ENCODE results near the gene ELAVL1.
"Not testable (repeated sequence)": the region's sequence is repeated elsewhere in the genome, so short reads cannot be mapped to it uniquely, and the experiment has no call there.

Gene ELAVL1

DNA sequence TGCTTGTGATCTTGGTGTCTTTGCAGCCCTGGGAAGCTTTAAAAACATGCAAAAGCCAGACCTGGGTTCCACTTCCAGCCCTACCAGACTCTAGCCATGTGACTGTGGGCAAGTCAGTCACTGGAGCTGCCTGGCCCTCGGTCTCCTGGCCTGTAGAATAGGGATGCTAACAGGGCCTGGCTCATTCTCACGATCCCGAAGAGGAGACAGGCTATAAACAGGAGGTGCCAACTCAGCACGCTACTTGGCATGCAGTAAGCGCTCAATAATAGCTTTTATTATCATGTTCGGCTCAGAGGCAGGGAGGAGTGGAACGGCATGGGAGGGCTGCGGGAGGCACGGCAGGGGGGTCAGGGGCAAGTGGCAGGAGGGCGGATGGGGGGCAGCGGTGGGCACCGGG lies 81.2 kb downstream of the ELAVL1 start:
- DNase-seq (ENCODE audit: extremely low read depth in 1 of 2, low read depth in 1 of 2): no peak

DNA sequence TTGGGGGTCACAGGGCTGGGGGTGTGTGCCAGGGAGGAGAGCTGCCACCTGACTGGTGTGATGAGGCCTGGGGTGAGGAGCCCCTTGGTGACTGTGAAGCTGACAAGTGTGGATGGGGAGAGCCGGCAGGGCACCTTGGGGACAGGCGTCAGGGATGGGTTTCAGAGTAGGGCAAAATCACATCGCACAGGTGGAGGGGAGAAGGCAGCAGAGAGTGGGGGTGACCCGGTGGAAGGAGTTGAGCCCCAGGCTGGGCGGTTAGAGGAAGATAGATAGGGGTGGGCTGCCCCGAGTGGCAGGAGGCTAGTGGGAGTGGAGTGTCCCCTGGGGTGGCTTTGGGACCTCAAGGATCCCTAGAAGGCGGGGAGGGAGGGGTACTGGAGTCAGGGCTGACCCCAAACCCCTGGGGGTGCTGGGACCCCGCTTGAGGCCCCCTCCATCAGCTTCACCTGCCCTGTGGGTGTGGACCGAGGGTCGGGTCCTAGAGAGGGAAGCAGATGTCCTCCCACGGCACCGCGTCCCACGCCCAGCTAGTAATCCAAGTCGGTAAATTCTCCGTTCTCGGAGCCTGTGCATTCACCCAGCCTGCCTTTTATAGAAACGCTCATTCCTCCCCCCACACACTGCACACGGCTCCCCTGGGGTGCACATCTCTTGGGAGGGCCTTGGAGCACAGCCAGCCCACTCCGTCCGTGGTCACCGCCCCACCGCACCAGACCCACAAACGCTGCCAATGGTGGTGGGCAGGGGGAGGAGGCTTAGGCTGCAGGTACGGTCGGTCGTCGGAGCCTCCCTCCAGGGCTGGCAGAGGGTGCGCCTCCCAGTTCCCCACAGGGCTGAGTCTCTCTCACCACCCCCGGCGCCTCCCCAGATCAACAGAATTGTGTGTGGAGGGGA lies 81.9 kb downstream of the ELAVL1 start:
- DNase-seq (ENCODE audit: extremely low read depth in 1 of 2, low read depth in 1 of 2): no peak

DNA sequence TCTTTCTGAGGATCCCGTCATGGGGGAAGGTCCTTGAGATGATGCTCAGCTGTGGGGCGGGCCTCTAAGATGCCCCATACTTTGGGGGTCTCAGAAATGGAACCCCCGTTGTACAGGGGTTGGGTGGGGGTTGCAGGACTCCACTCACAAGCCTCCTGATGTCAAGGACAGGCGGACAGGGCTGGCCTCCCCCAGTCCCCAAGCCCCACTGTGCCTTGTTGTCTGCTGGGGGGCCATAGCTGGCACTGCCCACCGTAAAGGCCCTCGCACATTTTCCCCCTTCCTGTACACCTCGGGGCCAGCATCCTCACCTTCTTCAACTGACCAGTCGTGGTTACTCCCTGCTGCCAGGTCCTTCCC lies 82.6 kb downstream of the ELAVL1 start:
- no peak for DNase-seq (ENCODE audit: extremely low read depth in 1 of 2, low read depth in 1 of 2)

DNA sequence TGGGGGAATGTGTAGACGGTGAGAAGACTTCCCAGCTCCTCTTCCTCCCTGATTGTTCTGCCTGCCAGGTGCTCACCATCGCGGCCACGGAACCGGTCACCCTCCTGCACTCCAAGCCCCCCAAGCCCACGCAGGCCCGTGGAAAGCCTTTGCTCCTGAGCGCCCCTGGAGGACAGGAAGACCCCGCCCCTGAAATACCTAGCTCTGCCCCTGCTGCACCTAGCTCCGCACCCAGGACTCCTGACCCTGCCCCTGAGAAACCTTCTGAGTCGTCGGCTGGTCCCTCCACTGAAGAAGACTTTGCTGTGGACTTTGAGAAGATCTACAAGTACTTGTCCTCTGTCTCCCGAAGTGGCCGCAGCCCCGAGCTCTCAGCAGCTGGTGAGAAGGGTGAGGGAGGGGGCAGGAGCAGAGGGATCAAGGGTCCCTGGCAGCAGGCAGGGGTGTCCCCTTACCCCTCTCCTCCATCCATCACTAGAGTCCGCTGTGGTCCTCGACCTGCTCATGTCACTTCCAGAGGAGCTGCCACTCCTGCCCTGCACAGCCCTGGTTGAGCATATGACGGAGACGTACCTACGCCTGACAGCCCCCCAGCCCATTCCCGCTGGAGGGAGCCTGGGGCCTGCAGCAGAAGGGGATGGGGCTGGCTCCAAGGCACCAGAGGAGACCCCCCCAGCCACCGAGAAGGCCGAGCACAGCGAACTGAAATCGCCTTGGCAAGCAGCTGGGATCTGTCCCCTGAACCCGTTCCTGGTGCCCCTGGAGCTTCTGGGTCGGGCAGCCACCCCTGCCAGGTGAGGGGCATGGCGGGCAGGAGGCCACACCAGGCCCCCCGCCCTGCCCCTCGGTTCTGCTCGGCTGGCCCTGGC lies 83.2 kb downstream of the ELAVL1 start:
- DNase-seq (ENCODE audit: extremely low read depth in 1 of 2, low read depth in 1 of 2): no peak

DNA sequence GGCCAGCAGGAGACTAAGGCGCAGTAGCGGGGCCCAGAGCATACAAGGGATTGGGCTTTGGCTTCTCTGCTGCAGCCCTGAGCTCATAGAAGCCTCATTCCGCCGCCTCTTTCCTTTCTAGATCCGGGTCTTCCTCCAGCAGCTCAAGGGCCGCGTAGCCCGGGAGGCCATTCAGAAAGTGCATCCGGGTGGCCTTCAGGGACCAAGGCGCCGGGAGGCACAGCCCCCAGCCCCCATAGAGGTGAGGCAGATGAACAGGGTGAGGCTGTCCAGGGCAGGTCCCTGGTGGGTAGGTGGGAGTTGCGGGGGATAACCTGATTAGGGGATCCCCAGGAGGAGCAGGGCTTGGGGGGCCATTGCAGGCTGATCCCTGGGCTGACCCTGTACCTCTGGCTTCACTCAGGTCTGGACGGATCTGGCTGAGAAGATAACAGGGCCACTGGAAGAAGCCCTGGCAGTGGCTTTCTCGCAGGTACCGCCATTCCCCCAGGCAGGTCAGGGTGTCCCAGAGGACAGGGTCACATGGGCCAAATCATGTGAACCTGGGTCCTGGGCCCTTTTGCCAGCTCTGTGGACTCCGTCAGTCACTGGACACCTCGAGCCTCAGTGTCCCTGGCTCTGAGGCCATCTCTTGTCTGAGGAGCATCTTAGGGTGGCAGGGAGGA lies 84.0 kb downstream of the ELAVL1 start:
- DNase-seq (ENCODE audit: extremely low read depth in 1 of 2, low read depth in 1 of 2): no peak

DNA sequence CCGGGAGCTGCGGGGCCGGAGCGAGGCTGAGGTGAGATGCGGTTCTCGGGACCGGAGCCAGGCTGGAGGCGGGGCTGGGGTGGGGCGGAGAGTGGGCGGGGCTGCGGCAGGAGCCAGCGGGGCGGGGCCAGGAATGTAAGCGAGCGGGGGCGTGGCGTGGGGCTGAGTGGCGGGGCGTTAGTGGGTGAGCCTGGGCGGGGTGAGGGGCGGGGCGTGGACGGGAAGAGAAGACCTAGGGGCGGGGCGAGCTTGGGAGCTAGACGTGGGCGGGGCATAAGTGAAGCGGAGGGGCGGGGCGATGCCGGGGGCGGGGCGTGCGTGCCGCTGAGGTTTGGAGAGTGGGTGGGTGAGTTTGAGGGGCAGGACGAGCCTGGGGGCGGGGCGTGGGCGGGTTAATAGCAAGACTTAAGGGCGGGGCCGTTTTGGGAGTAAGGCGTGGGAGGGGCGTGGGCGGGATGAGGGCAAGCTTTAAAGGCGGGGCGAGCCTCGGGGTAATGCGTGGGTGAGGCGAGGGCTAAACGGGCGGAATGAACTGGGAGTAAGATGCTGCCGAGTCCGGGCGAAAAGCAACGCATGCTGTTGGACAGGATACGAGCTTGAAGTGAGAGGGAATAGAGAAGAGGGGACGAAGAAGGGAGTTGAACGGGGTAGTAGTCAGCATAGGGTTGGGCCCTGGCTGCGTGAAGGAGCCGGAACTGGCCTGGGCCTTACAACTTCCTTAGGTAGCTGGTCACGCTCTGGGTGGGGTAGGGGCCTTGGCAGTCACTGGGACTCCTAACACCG lies 84.7 kb downstream of the ELAVL1 start:
- DNase-seq (ENCODE audit: extremely low read depth in 1 of 2, low read depth in 1 of 2): peak; percentile 100

DNA sequence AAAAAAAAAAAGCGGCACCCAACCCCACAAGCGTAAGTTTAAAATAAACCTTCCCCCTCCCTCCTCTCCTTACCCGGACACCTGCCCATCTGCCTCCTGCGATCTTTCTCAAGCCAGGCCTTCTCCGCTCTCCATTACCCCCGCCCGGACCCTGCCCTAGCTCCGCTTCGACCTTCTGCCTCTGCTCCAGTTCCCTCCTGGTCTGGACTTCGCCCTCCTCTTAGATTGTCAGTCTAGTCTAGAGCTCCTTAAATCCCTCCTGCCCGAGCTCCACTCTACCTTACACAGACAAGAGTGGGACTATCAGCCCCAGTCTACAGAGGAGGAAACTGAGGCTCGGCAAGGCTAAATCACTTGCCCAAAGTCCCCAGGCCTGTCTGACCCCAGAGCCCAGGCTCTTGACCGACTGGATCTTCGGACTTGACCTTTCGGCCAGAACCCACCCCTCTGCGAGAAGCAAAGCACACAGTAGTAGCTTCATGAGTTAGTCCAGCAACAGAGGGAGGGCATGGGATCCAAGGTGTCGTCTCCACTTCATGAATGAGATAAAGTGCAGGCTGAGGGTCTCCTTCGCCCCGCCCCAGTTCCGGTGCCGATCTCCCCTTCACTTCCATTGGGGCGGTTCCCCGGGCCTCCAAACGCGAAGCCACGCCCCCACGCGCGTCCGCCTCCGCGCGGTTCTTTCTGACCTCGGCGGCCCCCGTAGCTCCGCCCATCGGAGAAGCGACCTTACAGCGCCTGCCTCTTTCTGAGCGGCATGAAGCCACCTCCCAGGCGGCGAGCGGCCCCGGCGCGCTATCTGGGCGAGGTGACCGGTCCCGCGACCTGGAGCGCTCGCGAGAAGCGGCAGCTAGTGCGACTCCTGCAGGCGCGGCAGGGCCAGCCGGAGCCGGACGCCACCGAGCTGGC lies 85.6 kb downstream of the ELAVL1 start, which contains the start of gene SNAPC2:
SNAPC2 (plus strand) TSS at position 729 of the 909 bp plus-strand sequence; CDS start at position 758, 29 bp downstream.
- DNase-seq (ENCODE audit: extremely low read depth in 1 of 2, low read depth in 1 of 2): peak; percentile 89 to 93

DNA sequence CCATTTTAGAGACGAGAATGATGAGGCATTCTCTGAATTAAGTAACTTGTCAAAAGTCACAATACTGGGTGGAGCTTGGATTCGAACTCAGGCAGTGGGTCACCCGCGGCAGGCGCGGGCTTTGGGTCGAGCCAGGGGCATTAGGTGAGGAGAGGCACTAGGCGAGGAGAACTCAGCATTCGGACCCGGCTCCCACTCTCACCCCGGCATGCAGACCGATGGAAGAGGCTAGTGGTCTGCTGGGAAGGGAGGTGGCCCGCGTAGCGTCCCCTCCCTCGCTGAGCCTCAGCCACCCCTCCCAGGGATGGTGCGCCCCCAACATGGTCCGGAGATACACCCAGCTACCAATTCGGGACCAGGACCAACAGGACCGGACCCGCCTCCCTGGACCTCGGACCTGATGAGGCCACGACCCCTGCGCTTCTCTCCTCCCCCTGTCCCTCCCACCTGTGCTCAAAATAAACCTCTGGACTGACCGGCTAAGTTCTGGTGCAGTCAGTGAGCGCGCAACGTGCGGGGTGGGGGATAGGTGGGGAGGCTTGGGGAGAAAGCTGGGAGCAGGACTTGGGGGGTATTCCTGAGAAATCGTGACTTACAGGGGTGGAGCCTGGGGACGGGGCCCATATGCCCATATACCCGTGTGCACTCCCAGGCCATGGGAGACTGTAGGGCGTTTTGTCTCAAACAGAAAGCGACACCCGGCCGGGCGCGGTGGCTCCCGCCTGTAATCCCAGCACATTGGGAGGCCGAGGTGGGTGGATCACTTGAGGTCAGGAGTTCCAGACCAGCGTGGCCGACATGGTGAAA lies 86.6 kb downstream of the ELAVL1 start:
- DNase-seq (ENCODE audit: extremely low read depth in 1 of 2, low read depth in 1 of 2): no peak

DNA sequence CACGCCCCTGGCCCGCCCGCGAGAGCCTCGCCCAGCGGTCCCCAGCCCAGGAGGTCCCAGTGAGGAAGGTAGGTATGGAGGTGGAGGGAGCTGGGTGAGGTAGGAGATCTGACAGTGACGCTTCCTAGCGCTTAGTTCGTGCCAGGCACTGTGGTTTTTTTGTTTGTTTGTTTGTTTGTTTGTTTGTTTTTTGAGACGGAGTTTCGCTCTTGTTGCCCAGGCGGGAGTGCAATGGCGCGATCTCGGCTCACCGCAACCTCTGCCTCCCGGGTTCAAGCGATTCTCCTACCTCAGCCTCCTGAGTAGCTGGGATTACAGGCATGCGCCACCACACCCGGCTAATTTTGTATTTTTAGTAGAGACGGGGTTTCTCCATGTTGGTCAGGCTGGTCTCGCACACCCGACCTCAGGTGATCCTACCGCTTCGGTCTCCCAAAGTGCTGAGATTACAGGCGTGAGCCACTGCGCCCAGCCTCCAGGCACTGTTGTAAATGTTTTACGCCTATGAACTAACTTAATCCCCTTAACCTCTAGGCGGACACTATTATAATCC lies 87.3 kb downstream of the ELAVL1 start:
- not testable (repeated sequence) for DNase-seq (ENCODE audit: extremely low read depth in 1 of 2, low read depth in 1 of 2)

DNA sequence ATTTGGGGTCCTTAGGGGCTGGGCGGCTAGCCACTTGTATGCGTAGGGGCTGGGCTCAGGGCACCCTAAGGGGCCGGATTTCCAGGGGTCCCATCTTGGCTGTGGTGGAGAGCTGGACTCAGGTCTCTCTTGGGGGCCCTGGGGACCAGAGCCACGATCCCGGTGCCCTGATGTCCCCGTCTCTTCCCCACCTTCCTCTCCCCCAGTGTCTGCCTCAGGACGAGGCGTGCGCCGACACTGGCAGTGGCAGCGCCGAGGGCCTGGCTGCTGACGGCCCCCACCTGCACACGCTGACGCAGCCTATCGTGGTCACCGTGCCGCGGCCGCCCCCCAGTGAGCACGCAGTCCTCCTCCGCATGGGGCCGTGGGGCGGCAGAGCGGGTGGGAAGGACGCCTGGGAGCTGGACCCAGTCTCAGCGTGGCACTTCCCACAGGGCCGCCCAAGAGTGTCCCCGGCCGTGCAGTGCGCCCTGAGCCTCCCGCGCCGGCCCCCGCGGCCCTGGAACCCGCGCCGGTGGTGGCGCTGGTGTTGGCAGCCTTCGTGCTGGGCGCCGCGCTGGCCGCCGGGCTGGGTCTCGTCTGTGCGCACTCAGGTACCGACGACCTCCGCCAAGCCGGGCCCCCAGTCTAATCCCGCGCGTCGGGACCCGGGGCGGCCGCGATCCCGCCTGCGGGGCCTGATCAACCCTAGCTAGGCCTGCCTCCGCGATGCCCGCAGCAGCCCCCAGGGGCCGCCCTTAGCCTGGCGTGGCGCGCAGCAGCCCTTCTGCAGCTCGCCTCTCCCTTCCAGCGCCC lies 88.0 kb downstream of the ELAVL1 start:
- peak in 1 of 2 donors; percentile 42 for DNase-seq (ENCODE audit: extremely low read depth in 1 of 2, low read depth in 1 of 2)

DNA sequence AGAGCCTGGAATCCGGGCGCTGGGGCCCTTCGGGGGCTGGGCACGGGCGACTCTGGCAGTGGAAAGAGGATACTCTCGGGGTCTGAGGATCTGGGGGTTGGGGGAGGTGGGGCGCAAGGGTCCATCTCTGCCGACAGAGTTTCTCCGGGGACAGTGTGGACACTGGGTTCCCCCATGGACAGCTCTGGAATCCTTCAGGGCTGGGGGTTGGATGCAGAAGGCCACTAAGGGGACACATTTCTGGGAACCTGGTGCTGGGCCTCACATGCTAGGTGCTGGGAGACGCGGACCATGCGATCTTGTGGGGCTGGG lies 88.5 kb downstream of the ELAVL1 start:
- no peak for DNase-seq (ENCODE audit: extremely low read depth in 1 of 2, low read depth in 1 of 2)

DNA sequence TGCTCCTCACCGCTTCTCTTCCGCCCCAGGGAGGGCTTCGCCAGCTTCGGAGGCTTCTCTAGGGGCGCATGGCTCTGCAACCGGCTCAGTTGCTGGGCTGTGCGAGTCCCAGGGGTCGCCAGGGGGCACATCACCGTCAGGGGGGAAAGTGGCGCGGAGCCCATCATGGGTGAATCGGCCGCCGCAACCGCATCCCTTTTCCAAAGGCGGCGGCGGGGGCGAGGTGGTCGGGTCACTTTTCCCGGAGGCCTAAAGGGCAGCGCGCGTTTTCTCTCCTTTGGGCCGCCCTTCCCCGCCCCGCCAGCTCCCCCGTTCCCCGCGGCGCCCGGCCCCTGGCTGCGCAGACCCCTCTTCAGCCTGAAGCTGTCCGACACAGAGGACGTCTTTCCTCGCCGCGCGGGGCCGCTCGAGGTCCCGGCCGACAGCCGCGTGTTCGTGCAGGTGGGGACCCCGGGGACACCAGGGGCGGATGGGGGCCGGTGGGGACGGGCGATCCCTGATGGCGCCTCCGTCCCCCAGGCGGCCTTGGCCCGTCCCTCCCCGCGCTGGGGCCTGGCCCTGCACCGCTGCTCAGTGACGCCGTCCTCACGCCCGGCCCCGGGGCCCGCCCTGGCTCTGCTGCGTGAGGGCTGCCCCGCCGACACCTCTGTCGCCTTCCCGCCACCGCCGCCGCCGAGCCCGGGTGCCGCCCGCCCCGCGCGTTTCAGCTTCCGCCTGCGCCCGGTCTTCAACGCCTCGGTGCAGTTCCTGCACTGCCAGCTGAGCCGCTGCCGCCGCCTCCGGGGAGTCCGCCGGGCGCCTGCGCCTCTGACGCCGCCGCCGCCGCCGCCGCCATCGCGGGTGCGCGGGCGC lies 89.1 kb downstream of the ELAVL1 start:
- no peak for DNase-seq (ENCODE audit: extremely low read depth in 1 of 2, low read depth in 1 of 2)

DNA sequence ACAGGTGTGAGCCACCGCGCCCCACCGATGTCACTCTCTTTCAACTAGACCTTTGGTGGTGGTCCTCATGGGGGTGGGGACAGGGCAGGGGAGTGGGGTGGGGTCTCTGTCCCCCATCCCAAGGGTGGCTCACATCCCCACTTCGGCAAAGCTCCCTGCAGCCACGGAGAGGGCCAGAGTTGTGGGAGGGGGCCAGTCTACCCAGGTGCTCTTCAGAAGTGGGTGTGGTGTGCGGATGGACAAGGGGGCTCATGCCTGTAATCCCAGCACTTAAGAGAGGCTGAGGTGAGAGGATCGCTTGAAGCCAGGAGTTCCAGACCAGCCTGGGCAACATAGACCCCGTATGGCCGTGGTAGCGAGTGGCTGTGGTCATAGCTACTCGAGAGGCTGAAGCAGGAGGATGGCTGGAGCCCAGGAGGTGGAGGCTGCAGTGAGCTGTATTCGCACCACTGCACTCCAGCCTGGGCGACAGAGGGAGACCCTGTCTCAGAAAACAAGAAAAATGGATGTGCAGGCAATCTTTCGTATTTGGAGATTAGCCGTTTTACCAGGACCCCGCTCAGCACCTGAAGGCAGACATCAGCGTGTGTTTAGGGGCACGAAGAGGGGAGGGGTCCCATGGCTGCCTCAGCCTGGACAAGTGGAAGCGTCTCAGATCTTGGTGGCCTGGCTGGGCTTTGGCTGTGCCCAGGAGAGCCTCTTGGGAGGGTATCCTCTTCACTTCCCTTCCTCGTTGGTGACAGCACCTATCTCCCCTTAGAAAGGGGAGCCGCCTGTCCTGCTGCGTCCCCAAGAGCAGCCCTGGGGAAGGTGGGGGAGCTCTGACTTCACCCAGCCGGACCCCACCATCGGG lies 90.0 kb downstream of the ELAVL1 start:
- DNase-seq (ENCODE audit: extremely low read depth in 1 of 2, low read depth in 1 of 2): no peak

DNA sequence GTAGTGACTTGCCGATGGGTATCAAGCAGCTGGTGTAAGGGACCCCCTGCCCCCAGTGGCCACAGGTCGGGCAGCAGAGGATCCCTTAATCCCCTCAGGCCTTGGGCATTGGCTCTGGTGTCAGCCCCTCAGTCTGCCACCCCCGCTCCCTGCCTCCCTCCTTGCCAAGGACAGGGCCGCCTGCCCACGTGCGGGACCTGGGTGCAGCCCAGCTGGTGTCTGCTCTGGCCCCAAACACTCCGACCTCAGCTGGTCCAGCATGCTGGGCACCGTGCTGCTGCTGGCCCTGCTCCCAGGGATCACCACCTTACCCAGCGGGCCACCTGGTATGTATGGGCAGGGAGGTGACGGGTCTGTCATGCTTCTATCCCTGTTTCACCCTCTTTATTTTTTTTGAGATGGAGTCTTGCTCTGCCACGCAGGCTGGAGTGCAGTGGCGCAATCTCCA lies 90.8 kb downstream of the ELAVL1 start, which contains the start of gene TGFBR3L:
TGFBR3L (plus strand) TSS at position 233 of the 448 bp plus-strand sequence.
- no peak for DNase-seq (ENCODE audit: extremely low read depth in 1 of 2, low read depth in 1 of 2)

DNA sequence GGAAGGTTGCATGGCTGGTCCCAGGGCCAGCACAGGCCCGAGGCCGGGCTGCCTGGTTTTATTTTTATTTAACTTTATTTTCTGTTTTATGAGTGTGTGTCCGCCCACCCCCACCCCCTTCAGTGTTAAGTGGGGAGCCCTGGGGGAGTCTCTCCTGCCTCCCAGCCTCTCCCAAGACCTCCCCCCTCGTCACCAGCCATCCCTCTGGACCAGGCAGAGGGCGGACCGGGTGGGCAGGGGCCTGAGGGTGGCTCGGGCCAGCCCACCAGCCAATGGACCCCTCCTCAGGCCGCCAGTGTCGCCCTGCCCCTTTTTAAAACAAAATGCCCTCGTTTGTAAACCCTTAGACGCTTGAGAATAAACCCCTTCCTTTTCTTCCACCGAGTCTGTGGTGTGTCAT lies 91.3 kb downstream of the ELAVL1 start:
- no peak for DNase-seq (ENCODE audit: extremely low read depth in 1 of 2, low read depth in 1 of 2)

DNA sequence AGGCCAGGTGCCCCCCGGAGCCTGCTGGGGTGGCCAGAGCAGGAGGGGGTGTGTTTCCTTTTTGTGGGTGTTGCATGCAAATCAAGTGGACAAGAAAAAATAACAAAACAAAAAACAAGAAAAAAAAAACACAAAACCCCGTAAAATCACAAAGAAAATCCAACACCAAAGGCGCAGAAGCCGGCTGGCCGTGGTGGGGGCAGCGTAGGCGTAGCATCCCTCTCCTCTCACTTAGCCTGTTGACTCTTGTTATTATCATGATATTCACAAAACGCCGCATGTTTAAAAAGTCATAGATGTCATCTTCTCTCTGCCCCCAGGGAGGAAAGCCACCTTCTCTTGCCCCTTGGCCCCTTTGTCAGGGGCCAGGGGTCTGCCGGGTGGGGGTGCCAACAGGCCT lies 91.8 kb downstream of the ELAVL1 start:
- no peak for DNase-seq (ENCODE audit: extremely low read depth in 1 of 2, low read depth in 1 of 2)

Data from activated CD8-positive, alpha-beta memory T cell treated with anti-CD3 and anti-CD28 coated beads for 1 hour (primary cell).